Measurements from ENCODE around the gene MSRB1.
"Not testable (repeated sequence)": the region's sequence is repeated elsewhere in the genome, so short reads cannot be mapped to it uniquely, and the experiment has no call there.

Gene MSRB1

DNA sequence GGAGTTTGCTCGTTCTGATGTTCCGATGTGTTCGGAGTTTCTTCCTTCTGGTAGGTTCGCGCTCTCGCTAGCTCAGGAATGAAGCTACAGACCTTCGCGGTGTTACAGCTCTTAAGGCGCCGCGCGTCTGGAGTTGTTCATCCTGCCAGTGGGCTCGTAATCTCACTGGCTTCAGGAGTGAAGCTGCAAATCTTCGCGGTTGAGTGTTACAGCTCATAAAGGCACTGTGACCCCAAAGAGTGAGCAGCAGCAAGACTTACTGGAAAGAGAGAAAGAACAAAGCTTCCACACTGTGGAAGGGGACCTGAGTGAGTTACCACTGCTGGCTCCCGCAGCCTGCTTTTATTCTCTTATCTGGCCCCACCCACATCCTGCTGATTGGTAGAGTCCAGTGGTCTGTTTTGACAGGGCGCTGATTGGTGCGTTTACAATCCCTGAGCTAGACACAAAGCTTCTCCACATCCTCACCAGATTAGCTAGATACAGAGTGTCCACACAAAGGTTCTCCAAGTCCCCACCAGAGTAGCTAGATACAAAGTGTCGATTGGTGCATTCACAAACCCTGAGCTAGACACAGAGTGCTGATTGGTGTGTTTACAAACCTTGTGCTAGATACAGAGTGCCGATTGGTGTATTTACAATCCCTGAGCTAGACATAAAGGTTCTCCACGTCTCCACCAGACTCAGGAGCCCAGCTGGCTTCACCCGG, 14.6 kb upstream of the MSRB1 start:
- not testable (repeated sequence) for H3K9me3 ChIP-seq (ENCODE audit: low read length); H3K9ac ChIP-seq (ENCODE audit: low read length); H3K27me3 ChIP-seq (ENCODE audit: control insufficient read depth in 1 of 2, insufficient read depth in 2 of 2, low read length in 2 of 2); H3K27ac ChIP-seq (ENCODE audit: low read depth, low read length); H3K4me3 ChIP-seq (ENCODE audit: low read depth in 1 of 2, low read length in 2 of 2)
- Histone ChIP-seq H3K4me1 (ENCODE audit: insufficient read depth, low read length) (peaks cover 15% of the 10 kb centered on the region), H3K36me3 (ENCODE audit: insufficient read depth, low read length) (peaks cover 19% of the 10 kb centered on the region)

DNA sequence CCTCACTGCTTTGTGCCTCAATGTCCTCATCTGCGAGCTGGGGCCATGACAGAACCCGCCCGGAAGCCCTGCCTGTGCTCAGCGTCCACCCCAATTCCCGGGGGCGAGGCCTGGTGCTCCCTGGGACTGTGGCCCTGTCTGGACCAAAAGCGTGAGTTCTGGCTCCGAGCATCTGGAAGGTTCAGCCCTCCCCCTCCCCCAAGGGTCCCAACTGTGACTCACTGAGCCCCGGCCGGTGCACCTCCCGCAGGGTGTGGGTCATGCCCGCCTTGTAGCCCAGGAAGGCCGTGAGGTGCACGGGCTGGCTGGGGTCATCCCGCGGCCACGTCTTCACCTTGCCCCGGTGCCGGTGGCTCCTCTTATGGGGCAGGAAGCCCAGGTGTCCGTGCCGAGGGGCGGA, 10.7 kb upstream of the MSRB1 start:
- no peak overlapping the region for H3K9ac ChIP-seq (ENCODE audit: low read length)
- H3K9me3 ChIP-seq (ENCODE audit: low read length): no peaks in the 10 kb centered on the region
- H3K27me3 ChIP-seq (ENCODE audit: control insufficient read depth in 1 of 2, insufficient read depth in 2 of 2, low read length in 2 of 2): no peaks in the 10 kb centered on the region
- H3K4me1 ChIP-seq (ENCODE audit: insufficient read depth, low read length): peaks cover 1% of the 10 kb centered on the region
- no peak overlapping the region for H3K27ac ChIP-seq (ENCODE audit: low read depth, low read length)
- H3K36me3 ChIP-seq (ENCODE audit: insufficient read depth, low read length): no peaks in the 10 kb centered on the region
- no peak overlapping the region for H3K4me3 ChIP-seq (ENCODE audit: low read depth in 1 of 2, low read length in 2 of 2)

DNA sequence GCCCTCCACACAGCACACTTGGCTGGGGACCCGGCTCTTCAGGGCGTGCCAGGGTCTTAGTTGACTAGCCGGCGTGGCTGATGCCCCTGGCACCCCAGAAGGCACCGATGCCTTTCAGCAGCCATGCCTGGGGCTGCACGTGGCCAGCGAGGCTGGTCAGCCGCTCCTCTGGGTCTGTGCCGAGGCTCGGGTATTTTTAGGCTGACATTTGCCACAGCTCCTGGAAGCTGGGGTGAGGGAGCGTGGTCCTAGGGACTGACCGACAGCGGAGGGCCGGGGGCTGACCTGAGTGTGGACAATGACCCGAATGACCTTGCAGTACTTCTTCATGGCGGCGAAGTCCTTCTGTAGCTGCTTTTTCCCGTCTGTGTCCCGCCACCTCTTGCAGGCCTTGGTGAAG, 7.6 kb upstream of the MSRB1 start:
- Histone ChIP-seq H3K4me1 (ENCODE audit: insufficient read depth, low read length) (no peaks in the 10 kb centered on the region), H3K9ac (ENCODE audit: low read length) (no peak overlapping the region), H3K36me3 (ENCODE audit: insufficient read depth, low read length) (no peaks in the 10 kb centered on the region), H3K27me3 (ENCODE audit: control insufficient read depth in 1 of 2, insufficient read depth in 2 of 2, low read length in 2 of 2) (no peaks in the 10 kb centered on the region), H3K27ac (ENCODE audit: low read depth, low read length) (no peak overlapping the region), H3K4me3 (ENCODE audit: low read depth in 1 of 2, low read length in 2 of 2) (no peak overlapping the region), H3K9me3 (ENCODE audit: low read length) (no peaks in the 10 kb centered on the region)

DNA sequence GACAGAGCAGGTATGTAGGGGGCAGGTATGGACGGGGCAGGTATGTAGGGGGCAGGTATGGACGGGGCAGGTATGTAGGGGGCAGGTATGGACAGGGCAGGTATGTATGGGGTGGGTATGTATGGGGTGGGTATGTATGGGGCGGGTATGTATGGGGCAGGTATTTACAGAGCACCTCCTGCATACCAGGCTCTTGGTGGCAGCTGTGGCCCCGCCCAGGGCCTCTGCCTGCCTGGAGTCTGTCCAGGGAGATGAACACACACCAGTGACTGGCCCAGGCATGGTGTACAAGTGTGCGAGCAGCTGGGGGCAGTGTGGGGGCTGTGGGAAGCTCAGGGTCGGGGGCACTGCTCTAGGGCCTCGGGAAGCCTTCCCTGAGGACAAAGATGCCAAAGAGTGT, 7.0 kb upstream of the MSRB1 start:
- Histone ChIP-seq H3K9me3 (ENCODE audit: low read length) (no peaks in the 10 kb centered on the region), H3K36me3 (ENCODE audit: insufficient read depth, low read length) (no peaks in the 10 kb centered on the region), H3K27me3 (ENCODE audit: control insufficient read depth in 1 of 2, insufficient read depth in 2 of 2, low read length in 2 of 2) (no peaks in the 10 kb centered on the region), H3K4me1 (ENCODE audit: insufficient read depth, low read length) (no peaks in the 10 kb centered on the region), H3K27ac (ENCODE audit: low read depth, low read length) (no peak overlapping the region), H3K4me3 (ENCODE audit: low read depth in 1 of 2, low read length in 2 of 2) (no peak overlapping the region), H3K9ac (ENCODE audit: low read length) (no peak overlapping the region)

DNA sequence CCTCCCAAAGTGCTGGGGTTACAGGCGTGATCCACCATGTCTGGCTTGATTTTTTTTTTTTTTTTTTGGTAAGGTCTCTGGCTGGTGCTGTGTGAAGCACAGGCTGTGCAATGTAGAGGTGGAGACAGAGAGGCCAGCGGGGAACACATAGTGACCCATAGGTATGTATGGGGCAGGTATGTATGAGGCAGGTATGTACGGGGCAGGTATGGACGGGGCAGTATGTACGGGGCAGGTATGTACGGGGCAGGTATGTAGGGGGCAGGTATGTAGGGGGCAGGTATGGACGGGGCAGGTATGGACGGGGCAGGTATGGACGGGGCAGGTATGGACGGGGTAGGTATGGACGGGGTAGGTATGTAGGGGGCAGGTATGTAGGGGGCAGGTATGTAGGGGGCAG, 6.5 kb upstream of the MSRB1 start:
- Histone ChIP-seq H3K9me3 (ENCODE audit: low read length) (no peaks in the 10 kb centered on the region), H3K36me3 (ENCODE audit: insufficient read depth, low read length) (no peaks in the 10 kb centered on the region), H3K9ac (ENCODE audit: low read length) (no peak overlapping the region), H3K27me3 (ENCODE audit: control insufficient read depth in 1 of 2, insufficient read depth in 2 of 2, low read length in 2 of 2) (no peaks in the 10 kb centered on the region), H3K4me1 (ENCODE audit: insufficient read depth, low read length) (no peaks in the 10 kb centered on the region), H3K27ac (ENCODE audit: low read depth, low read length) (no peak overlapping the region), H3K4me3 (ENCODE audit: low read depth in 1 of 2, low read length in 2 of 2) (no peak overlapping the region)

GRCh38 chr16:1947369-1947670, 4.3 kb upstream of the MSRB1 start:
- Histone ChIP-seq H3K4me1 (ENCODE audit: insufficient read depth, low read length) (peaks cover 3% of the 10 kb centered on the region), H3K4me3 (ENCODE audit: low read depth in 1 of 2, low read length in 2 of 2) (no peak overlapping the region), H3K36me3 (ENCODE audit: insufficient read depth, low read length) (no peaks in the 10 kb centered on the region), H3K9me3 (ENCODE audit: low read length) (no peaks in the 10 kb centered on the region), H3K27ac (ENCODE audit: low read depth, low read length) (no peak overlapping the region), H3K27me3 (ENCODE audit: control insufficient read depth in 1 of 2, insufficient read depth in 2 of 2, low read length in 2 of 2) (no peaks in the 10 kb centered on the region), H3K9ac (ENCODE audit: low read length) (no peak overlapping the region)

GRCh38 chr16:1946495-1947368, 3.7 kb upstream of the MSRB1 start:
- H3K27ac ChIP-seq (ENCODE audit: low read depth, low read length): no peak overlapping the region
- no peaks in the 10 kb centered on the region for H3K9me3 ChIP-seq (ENCODE audit: low read length)
- H3K27me3 ChIP-seq (ENCODE audit: control insufficient read depth in 1 of 2, insufficient read depth in 2 of 2, low read length in 2 of 2): no peaks in the 10 kb centered on the region
- no peaks in the 10 kb centered on the region for H3K36me3 ChIP-seq (ENCODE audit: insufficient read depth, low read length)
- no peak overlapping the region for H3K9ac ChIP-seq (ENCODE audit: low read length)
- H3K4me1 ChIP-seq (ENCODE audit: insufficient read depth, low read length): peaks cover 9% of the 10 kb centered on the region
- H3K4me3 ChIP-seq (ENCODE audit: low read depth in 1 of 2, low read length in 2 of 2): no peak overlapping the region

- Histone ChIP-seq H3K27ac (ENCODE audit: low read depth, low read length) (no peak overlapping the region), H3K4me1 (ENCODE audit: insufficient read depth, low read length) (peaks cover 14% of the 10 kb centered on the region), H3K36me3 (ENCODE audit: insufficient read depth, low read length) (peaks cover 3% of the 10 kb centered on the region), H3K27me3 (ENCODE audit: control insufficient read depth in 1 of 2, insufficient read depth in 2 of 2, low read length in 2 of 2) (no peaks in the 10 kb centered on the region), H3K9ac (ENCODE audit: low read length) (no peak overlapping the region), H3K9me3 (ENCODE audit: low read length) (no peaks in the 10 kb centered on the region), H3K4me3 (ENCODE audit: low read depth in 1 of 2, low read length in 2 of 2) (no peak overlapping the region)
These were observed 2.8 kb upstream of the MSRB1 start for GRCh38 chr16:1945559-1946391.

- no peaks in the 10 kb centered on the region for H3K9me3 ChIP-seq (ENCODE audit: low read length)
- no peak overlapping the region for H3K27ac ChIP-seq (ENCODE audit: low read depth, low read length)
- H3K27me3 ChIP-seq (ENCODE audit: control insufficient read depth in 1 of 2, insufficient read depth in 2 of 2, low read length in 2 of 2): no peaks in the 10 kb centered on the region
- peaks cover 6% of the 10 kb centered on the region for H3K36me3 ChIP-seq (ENCODE audit: insufficient read depth, low read length)
- no peak overlapping the region for H3K9ac ChIP-seq (ENCODE audit: low read length)
- peaks cover 14% of the 10 kb centered on the region for H3K4me1 ChIP-seq (ENCODE audit: insufficient read depth, low read length)
- H3K4me3 ChIP-seq (ENCODE audit: low read depth in 1 of 2, low read length in 2 of 2): no peak overlapping the region
These were observed 1.7 kb upstream of the MSRB1 start for GRCh38 chr16:1944612-1945199.

DNA sequence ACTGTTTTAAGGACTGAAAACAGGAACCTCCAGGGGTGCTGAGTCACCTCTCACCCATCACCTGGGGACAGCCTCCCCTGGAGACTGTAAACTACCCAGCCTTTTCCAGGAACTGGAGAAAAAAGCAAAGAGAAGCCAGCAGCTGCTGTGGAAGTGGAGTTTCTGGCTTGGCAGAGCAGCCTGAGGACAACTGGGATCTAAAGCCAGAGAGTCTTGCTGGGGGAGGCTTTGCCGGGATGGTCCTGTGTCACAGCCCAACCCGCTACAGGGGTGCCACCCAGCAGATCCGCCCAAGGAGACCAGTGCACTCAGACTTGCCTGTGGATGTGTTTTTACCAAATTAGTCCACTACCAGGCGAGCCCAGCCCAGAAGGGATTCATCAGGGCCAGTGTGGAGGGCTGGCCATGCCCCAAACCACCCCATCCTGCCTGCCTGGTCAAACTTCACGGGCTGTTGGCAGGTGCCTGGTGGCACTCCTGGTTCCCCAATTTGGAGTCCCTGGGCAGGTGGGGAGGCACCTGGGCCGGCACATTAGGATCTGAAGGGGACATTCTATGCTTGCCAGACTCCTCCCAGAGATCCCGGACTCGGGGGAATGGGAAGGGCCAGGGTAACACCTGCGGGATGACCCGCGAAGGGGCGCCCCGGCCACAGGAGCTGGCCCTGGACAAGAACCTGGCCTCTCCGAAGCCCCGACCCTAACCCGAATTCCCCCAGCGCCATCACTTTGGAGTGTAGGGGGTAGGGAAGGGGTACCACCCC, 771 bp downstream of the MSRB1 start:
- peak overlapping the region; percentile 78 to 95 for H3K4me3 ChIP-seq (ENCODE audit: low read depth in 1 of 2, low read length in 2 of 2)
- H3K9ac ChIP-seq (ENCODE audit: low read length): peak overlapping the region; percentile 46
- peaks cover 23% of the 10 kb centered on the region for H3K36me3 ChIP-seq (ENCODE audit: insufficient read depth, low read length)
- no peaks in the 10 kb centered on the region for H3K27me3 ChIP-seq (ENCODE audit: control insufficient read depth in 1 of 2, insufficient read depth in 2 of 2, low read length in 2 of 2)
- H3K9me3 ChIP-seq (ENCODE audit: low read length): no peaks in the 10 kb centered on the region
- H3K4me1 ChIP-seq (ENCODE audit: insufficient read depth, low read length): peaks cover 14% of the 10 kb centered on the region
- H3K27ac ChIP-seq (ENCODE audit: low read depth, low read length): peak overlapping the region; percentile 39
